Measurements from ENCODE around the gene MADCAM1. TPM values are rescaled to one million over a fixed set of nuclear protein-coding genes. Genes with fewer than 3 reads are reported as not detected.

MADCAM1 gene
- total RNA-seq, 2 experiments from 2014 or later = 0.69 to 2.0 TPM

DNA sequence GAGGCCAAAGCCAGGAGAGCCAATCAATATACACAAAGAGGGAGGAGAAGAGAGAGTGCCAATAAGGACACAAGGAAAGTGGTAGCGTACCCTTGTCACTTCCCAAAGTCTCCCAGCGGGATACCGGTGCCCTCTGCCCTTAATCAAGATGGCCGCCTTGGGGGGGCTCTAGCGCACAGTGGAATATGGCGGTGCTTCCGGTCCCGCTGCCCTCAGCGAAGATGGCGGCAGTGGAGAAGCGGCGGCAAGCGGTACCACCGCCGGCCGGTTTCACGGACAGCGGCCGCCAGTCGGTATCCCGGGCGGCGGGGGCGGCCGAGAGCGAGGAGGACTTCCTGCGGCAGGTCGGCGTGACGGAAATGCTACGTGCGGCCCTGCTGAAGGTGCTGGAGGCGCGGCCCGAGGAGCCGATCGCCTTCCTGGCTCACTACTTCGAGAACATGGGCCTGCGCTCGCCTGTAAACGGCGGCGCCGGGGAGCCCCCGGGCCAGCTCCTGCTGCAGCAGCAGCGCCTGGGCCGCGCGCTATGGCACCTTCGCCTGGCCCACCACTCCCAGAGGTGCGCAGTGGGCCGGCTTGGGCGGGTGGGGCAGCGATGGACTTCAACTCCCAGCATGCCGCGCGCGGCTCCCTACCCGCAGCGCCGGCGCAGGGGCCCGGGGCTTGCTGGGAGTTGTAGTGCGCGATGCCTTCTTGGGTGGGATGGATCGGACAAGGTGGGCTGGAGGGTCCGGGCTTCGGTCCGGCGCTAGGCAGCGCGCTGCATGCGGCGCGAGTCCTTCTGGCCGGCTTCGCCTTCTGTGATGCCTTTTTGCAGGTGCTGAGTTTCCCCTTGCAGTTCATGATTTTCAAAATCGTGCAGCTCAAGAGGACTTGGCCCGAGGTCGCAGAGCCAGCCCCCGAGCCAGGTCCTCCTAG is 11.3 kb downstream of the MADCAM1 start, which contains the start of gene TPGS1:
Gene TPGS1, plus strand, starts transcription at position 212 of the 918 bp plus-strand sequence. Its CDS starts 10 bp downstream, at position 222.
- ChIA-PET POLR2A (no interaction called here), CTCF (ENCODE audit: unreplicated experiment) (no interaction called here)
- no peaks in the 10 kb centered on the region; the same call in 1 of the 2 replicates for H3K36me3 ChIP-seq (ENCODE audit: insufficient read depth, low read length)
- H3K4me2 ChIP-seq (ENCODE audit: low read length) = peak within 1 kb of the TSS; percentile 98
- no peaks in the 10 kb centered on the region for H3K9me3 ChIP-seq (ENCODE audit: low read length)
- DNase-seq (ENCODE audit: low spot score) = peak; percentile 85
- TF ChIP-seq, protein P1, sequence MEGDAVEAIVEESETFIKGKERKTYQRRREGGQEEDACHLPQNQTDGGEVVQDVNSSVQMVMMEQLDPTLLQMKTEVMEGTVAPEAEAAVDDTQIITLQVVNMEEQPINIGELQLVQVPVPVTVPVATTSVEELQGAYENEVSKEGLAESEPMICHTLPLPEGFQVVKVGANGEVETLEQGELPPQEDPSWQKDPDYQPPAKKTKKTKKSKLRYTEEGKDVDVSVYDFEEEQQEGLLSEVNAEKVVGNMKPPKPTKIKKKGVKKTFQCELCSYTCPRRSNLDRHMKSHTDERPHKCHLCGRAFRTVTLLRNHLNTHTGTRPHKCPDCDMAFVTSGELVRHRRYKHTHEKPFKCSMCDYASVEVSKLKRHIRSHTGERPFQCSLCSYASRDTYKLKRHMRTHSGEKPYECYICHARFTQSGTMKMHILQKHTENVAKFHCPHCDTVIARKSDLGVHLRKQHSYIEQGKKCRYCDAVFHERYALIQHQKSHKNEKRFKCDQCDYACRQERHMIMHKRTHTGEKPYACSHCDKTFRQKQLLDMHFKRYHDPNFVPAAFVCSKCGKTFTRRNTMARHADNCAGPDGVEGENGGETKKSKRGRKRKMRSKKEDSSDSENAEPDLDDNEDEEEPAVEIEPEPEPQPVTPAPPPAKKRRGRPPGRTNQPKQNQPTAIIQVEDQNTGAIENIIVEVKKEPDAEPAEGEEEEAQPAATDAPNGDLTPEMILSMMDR (conservative IDR thresholded peaks at IDR 0.05; ENCODE audit: low read length) = no peak
- TF ChIP-seq EZH2phosphoT487 (IDR thresholded peaks at IDR 0.05; ENCODE audit: borderline replicate concordance, low read depth, low read length) = no peak
- H3K79me2 ChIP-seq (ENCODE audit: insufficient read depth, low read depth, low read length) = peaks cover 6% of the 10 kb centered on the region; the same call in 1 of the 2 replicates
- peak within 1 kb of the TSS; percentile 54 for H3K27ac ChIP-seq (ENCODE audit: low read depth, low read length, poor library complexity, severe bottlenecking)
- peaks cover 38% of the 10 kb centered on the region for H3K4me1 ChIP-seq (ENCODE audit: insufficient read depth, low read length, poor library complexity, severe bottlenecking)
- peak within 1 kb of the TSS; percentile 95 for H2AFZ ChIP-seq (ENCODE audit: low read length)
- intact Hi-C loops (cut with micrococcal nuclease; ENCODE audit: unreplicated experiment) = loop anchor here (2.0 kb wide), 2 partner anchors 19 to 63 kb away; no protein-coding TSS in a partner anchor
- H3K9me2 ChIP-seq (ENCODE audit: insufficient read depth, low read length) = no peaks in the 10 kb centered on the region
- H4K20me1 ChIP-seq (ENCODE audit: insufficient read depth, low read length) = no peaks in the 10 kb centered on the region
- peak within 1 kb of the TSS; percentile 83 for H3K4me3 ChIP-seq (ENCODE audit: low read depth, low read length, poor library complexity, severe bottlenecking)
- no TSS peak for BruUV-seq (replicated peaks)

DNA sequence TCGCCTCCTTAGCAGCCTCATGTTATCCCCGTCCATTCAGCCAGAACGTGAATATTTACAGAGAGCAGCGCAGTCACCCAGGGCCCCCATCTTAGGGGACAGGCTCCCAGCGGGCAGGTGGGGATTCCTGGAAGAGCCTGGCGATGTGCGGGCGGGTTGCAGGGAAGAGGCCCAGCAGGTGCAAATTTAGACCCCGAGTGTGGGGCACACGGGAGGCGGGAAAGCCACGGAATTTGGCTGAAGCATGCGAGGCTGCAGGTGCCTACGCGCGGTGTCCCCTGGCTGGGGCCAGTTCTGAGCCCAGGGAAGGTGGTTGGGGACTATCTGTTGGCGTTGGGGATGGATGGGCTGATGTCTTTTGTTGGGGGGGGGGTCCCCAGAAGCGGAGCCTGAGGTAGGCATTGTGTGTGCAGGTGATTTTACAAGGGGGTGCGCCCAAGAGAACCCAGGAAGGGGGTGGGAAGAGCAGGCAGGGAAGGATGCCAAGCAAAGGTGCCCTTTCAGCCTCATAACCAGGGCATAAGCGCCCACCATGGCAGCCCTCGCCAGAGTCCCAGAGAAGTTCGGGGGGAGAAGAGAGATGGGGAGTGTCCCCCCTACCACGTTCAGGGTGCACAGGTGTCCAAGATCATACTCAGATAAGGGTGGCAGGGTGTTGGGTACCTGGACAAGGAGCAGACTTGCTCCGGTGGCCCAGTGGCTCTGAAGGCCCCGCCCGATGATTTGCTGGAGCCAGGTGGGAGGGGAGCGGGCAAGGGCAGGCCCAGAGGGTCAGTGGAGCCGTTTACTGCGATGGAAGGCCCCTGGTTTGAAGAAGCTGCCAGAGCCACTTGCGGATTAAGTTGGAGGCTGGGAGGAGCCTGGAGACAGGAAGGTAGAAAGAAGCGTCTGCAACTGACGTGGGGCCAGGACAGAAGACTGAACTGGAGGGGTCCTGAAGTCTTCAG is 12.2 kb downstream of the MADCAM1 start:
- Histone ChIP-seq H3K4me1 (ENCODE audit: insufficient read depth, low read length, poor library complexity, severe bottlenecking) (peaks cover 33% of the 10 kb centered on the region), H3K4me2 (ENCODE audit: low read length) (peak overlapping the region; percentile 98), H2AFZ (ENCODE audit: low read length) (no peak overlapping the region; the same call in 1 of the 2 replicates), H3K9me2 (ENCODE audit: insufficient read depth, low read length) (no peaks in the 10 kb centered on the region), H3K9me3 (ENCODE audit: low read length) (no peaks in the 10 kb centered on the region), H4K20me1 (ENCODE audit: insufficient read depth, low read length) (no peaks in the 10 kb centered on the region), H3K4me3 (ENCODE audit: low read depth, low read length, poor library complexity, severe bottlenecking) (peak overlapping the region; percentile 83), H3K79me2 (ENCODE audit: insufficient read depth, low read depth, low read length) (peaks cover 6% of the 10 kb centered on the region; the same call in 1 of the 2 replicates), H3K36me3 (ENCODE audit: insufficient read depth, low read length) (peaks cover 2% of the 10 kb centered on the region; the same call in 1 of the 2 replicates), H3K27ac (ENCODE audit: low read depth, low read length, poor library complexity, severe bottlenecking) (no peak overlapping the region)
- intact Hi-C loops (cut with micrococcal nuclease; ENCODE audit: unreplicated experiment) = no loop called here
- DNase-seq (ENCODE audit: low spot score) = no peak
- ChIA-PET POLR2A (no interaction called here), CTCF (ENCODE audit: unreplicated experiment) (no interaction called here)
- BruUV-seq (replicated peaks) = TSS peak; percentile 58
- TF ChIP-seq EZH2phosphoT487 (IDR thresholded peaks at IDR 0.05; ENCODE audit: borderline replicate concordance, low read depth, low read length) = no peak
- TF ChIP-seq, protein P1 (conservative IDR thresholded peaks at IDR 0.05; ENCODE audit: low read length) = no peak

All from OCI-LY7 (cell line).